NCI-H2227 treated with DMSO at 0.1 percent for 48 hours (cell line): ENCODE results near the gene CDK10.
A peak's percentile ranks its signal among the peaks of the same experiment; 100 is the strongest.
"Not testable (repeated sequence)": the region's sequence is repeated elsewhere in the genome, so short reads cannot be mapped to it uniquely, and the experiment has no call there.

Experiments used
- DNase-seq: peaks from one replicate; lab custom pipeline; 2025; lab: John Stamatoyannopoulos, UW

The CDK10 gene

GRCh38 chr16:89695875-89696669, 9.6 kb downstream of the CDK10 start:
- no peak for DNase-seq

- no peak for DNase-seq
Observed at GRCh38 chr16:89696670-89697128, 10.2 kb downstream of the CDK10 start.

GRCh38 chr16:89697161-89697615, 10.7 kb downstream of the CDK10 start:
- DNase-seq: no peak

GRCh38 chr16:89697616-89698331, 11.3 kb downstream of the CDK10 start:
- DNase-seq: no peak

- not testable (repeated sequence) for DNase-seq
Observed at GRCh38 chr16:89698717-89699116, 12.2 kb downstream of the CDK10 start.

- DNase-seq: not testable (repeated sequence)
Observed at GRCh38 chr16:89699629-89700099, 13.2 kb downstream of the CDK10 start.

GRCh38 chr16:89700100-89700648, 13.7 kb downstream of the CDK10 start:
- DNase-seq: peak; percentile 83

GRCh38 chr16:89700649-89701424, 14.3 kb downstream of the CDK10 start:
- peak; percentile 25 for DNase-seq

- peak; percentile 93 for DNase-seq
Observed at GRCh38 chr16:89701425-89702406, 15.2 kb downstream of the CDK10 start, which contains the start of gene SPATA2L. Gene SPATA2L, minus strand, starts transcription at chr16:89701705. Its CDS starts 473 bp downstream, at chr16:89701232.

- DNase-seq: no peak
Observed at GRCh38 chr16:89704281-89704680, 17.8 kb downstream of the CDK10 start.

- DNase-seq: no peak
Observed at GRCh38 chr16:89705006-89705405, 18.5 kb downstream of the CDK10 start.

- DNase-seq: no peak
Observed at GRCh38 chr16:89706518-89707260, 20.2 kb downstream of the CDK10 start.

GRCh38 chr16:89707695-89708094, 21.2 kb downstream of the CDK10 start:
- DNase-seq: no peak

GRCh38 chr16:89708481-89708931, 22.0 kb downstream of the CDK10 start:
- DNase-seq: no peak

- no peak for DNase-seq
Observed at GRCh38 chr16:89709166-89709565, 22.7 kb downstream of the CDK10 start.

GRCh38 chr16:89709716-89710432, 23.4 kb downstream of the CDK10 start:
- DNase-seq: no peak

GRCh38 chr16:89710709-89711564, 24.4 kb downstream of the CDK10 start:
- no peak for DNase-seq
